Ectodermal cell (in vitro differentiated cells): Measurements from ENCODE around the gene PANK2.

ENCODE experiments used
- H3K27ac ChIP-seq: 2 replicates; pipeline ENCODE4 v1.7.0; 2013; ENCODE audit warnings: mild to moderate bottlenecking, low read depth, low read length; ENCODE audit not compliant: insufficient read depth, poor library complexity, severe bottlenecking
- H3K27me3 ChIP-seq: 2 replicates; pipeline ENCODE4 v1.7.0; 2013; ENCODE audit warnings: mild to moderate bottlenecking, low read length; ENCODE audit not compliant: insufficient read depth, control insufficient read depth, poor library complexity, severe bottlenecking
- H3K36me3 ChIP-seq: one replicate; pipeline ENCODE4 v1.7.0; 2013; ENCODE audit warnings: low read length; ENCODE audit not compliant: control insufficient read depth, insufficient read depth
- H3K4me1 ChIP-seq: one replicate; pipeline ENCODE4 v1.7.0; 2013; ENCODE audit warnings: low read length; ENCODE audit not compliant: control insufficient read depth, insufficient read depth
- H3K4me3 ChIP-seq: 2 replicates; pipeline ENCODE4 v1.7.0; 2013; ENCODE audit warnings: low read depth, low read length, control low read depth; ENCODE audit not compliant: insufficient read depth
- H3K9me3 ChIP-seq: 2 replicates; pipeline ENCODE4 v1.7.0; 2013; ENCODE audit warnings: mild to moderate bottlenecking, low read length, moderate library complexity; ENCODE audit not compliant: control insufficient read depth
- WGBS, 2 experiments: methylation state at CpG; one replicate each; pipeline ENCODE4 v1.1.7; 2013; ENCODE audit warnings: missing lambda C conversion rate in 2 of 2; 5-methylcytosine and 5-hydroxymethylcytosine counted together

PANK2 gene

DNA sequence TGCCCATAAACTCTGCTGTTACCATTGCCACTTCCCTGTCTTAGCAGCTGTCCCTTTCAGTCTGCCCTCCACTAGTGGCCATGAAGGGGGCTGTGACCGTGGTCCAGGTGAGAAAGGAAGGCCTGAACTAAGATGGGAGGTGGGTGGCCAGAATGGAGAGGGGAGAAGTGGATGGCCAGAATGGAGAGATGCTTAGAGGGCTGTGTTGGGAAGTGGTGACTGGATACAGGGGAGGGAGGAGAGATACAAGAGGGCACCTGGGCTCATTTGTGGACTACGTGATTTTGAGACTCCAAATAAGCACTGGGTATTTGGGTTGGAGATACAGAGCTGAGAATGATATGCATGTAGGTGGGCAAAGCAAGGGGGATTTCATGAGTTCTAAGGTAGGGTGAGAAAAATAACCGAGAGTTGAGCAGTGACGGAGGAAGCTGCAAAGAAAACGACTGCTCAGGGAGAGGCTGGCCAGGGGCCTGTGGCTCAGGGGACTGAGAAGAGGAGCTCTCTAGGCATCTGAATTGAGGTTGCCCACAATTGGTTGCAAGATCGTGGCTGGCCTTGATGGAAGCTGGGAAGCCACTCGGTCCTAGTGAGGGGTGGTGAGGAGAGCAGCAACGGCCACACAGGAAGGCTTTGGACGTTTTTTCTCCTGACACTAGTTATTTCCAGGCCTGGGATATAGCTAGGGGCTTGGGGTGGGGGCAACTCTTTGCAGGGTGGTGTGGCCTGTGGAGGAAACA lies 36.9 kb downstream of the PANK2 start:
- H3K4me1 ChIP-seq, result peaks cover 17% of the 10 kb centered on the region
- H3K36me3 ChIP-seq, result peaks cover 5% of the 10 kb centered on the region
- 87 to 88% methylated on average over 9 of the region's 9 CpGs for WGBS, 2 experiments
- no peaks in the 10 kb centered on the region for H3K27me3 ChIP-seq
- peak overlapping the region; percentile 26 for H3K27ac ChIP-seq
- no peak overlapping the region for H3K4me3 ChIP-seq
- no peaks in the 10 kb centered on the region for H3K9me3 ChIP-seq

DNA sequence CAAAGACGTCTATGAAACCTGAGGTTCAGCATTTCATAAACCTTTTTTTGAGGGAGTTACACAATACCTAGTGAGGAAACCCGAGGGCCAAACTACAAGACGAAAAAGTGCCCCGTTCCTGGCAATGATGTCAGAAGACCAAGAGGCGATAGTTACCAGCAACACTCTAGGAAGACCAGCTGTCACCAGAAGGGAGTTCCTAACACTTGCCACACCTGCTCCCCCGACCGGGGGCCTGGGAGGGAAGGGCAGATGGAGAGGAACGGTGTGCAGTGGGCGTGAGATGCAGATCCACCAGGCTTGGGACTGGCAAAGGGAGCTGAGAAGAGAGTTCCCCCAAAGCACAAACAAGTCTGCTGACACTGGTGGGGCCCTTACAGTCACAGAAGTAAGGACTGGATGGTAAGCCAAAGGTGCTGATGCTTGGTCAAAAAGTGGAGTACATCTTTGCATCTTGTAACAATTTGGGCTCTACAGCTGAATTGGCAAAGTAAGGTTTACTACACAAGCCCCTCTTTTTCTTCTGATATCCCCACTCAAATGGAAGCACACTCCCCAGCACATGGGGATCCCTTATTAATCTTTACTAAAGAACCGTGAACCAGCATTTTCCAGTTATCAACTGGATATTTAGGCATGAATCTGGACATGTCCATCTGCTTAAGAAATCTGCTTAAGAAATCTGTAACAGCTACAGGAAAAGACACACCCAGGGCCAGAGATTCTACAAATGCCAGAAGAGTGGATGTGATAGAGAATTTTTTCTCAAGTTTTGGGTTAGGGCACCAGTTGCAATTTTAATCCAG lies 38.5 kb downstream of the PANK2 start:
- Histone ChIP-seq H3K9me3 (no peaks in the 10 kb centered on the region), H3K36me3 (peaks cover 5% of the 10 kb centered on the region), H3K4me1 (peaks cover 17% of the 10 kb centered on the region), H3K4me3 (no peak overlapping the region), H3K27ac (no peak overlapping the region), H3K27me3 (no peaks in the 10 kb centered on the region)
- 84 to 85% methylated on average over 10 of the region's 10 CpGs for WGBS, 2 experiments

DNA sequence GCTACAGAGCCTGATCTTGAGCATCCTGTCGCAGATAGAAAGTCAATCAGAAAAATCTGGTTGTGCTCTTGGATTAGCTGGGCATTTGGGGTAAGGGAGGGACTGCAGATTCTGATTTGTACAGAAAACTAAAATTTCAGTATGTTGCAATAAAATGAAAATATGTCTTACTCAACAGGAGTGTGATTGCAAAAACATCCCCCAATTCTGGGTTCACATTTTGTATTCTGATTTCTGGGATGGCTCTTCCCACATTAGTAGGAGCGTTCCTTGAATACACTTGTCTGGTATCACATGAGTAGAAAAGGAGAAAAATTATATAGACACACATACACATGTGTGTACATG lies 40.5 kb downstream of the PANK2 start:
- Histone ChIP-seq H3K27me3 (no peaks in the 10 kb centered on the region), H3K4me3 (no peak overlapping the region), H3K27ac (no peak overlapping the region), H3K36me3 (peaks cover 11% of the 10 kb centered on the region), H3K4me1 (peaks cover 17% of the 10 kb centered on the region), H3K9me3 (no peaks in the 10 kb centered on the region)
- WGBS, 2 experiments, result 97% methylated on average over 1 to 2 of the region's 2 CpGs

DNA sequence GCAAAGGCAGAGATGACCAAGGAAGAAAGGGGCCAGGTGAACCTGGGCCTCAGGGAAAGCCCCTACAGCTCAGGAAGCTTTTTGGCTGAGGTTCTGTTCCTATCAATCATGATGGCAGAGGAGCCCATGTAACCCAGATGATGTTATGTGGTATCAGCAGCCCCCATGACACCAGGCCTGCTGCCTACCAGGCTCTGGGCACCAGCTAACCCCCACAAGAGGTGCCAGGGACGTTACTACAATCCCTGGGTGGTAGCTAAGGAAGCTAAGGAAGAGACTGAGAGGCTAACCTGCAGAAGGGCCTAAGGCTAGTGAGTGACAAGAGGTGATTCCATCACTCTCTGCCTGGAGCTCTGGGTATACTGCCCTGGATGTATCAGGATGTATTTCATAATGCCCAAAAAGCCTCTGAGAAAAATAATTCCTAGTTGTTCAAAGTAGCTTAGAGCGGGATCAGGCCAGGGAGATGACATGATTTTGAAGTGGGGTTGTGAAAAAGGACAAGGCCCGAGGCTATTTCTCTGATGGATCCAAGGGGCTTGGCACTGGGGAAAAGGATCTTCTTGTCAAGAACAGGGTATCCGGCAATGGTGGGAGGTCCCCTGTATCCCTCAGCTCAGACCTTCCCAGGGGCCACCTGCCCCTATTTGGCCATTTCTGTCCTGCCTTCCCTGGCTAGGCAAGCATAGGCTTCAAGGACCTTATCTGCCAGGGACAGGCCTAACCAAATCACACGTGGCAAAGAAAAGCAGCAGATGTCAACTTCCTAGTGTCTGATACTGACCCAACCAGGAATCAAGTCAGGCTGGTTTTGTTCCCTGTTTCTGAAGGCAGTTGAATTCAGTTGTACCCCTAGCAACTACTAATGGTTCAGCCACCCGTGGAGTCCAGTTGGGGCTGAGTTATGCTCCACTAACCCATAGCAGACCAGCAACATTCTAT lies 41.3 kb downstream of the PANK2 start:
- 81 to 85% methylated on average over 6 of the region's 6 CpGs for WGBS, 2 experiments
- Histone ChIP-seq H3K27me3 (no peaks in the 10 kb centered on the region), H3K9me3 (no peaks in the 10 kb centered on the region), H3K4me3 (no peak overlapping the region), H3K27ac (no peak overlapping the region), H3K36me3 (peaks cover 8% of the 10 kb centered on the region), H3K4me1 (peaks cover 17% of the 10 kb centered on the region)

DNA sequence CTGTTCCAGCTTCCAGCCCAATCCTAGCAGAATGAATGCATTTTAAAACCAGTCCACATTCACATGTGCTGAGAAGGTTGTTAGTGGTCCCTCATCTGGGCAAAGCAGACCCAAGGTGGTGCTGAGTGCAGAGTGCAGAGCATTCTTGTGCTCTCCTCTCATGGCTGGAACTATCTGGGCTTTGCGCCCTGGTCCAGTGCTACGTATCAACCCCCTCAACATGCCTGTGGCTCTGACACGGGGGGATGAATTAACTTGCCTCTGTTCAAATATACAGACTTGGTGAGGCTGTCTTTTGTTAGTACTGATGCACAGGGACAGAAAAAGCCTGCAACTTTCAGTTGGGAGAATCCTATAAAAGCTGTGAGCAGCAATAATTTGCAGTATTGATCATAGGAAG lies 42.5 kb downstream of the PANK2 start:
- Histone ChIP-seq H3K4me1 (peaks cover 9% of the 10 kb centered on the region), H3K4me3 (no peak overlapping the region), H3K27ac (no peak overlapping the region), H3K9me3 (no peaks in the 10 kb centered on the region), H3K27me3 (no peaks in the 10 kb centered on the region), H3K36me3 (peaks cover 8% of the 10 kb centered on the region)
- WGBS, 2 experiments, result 91 to 94% methylated on average over 3 of the region's 3 CpGs

DNA sequence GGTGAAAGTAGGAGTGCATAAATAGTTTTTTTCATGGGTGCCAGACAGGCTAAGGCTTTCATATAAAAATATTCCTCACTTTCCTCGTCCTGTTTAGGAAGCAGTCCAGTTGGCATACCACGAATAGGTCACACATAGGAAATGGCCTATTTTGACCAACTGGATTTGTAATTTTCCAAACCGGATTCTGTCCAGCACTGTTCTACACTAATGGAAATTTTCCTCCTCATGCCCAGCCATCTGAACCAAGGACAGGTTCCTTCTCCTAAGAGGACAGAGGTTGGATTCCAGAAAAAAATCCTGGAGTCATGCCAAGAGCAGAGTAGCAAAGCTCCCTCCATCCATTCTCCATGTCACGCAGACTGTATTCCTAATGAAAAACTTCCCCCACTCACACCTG lies 43.1 kb downstream of the PANK2 start:
- Histone ChIP-seq H3K27ac (no peak overlapping the region), H3K27me3 (no peaks in the 10 kb centered on the region), H3K9me3 (no peaks in the 10 kb centered on the region), H3K4me1 (peaks cover 5% of the 10 kb centered on the region), H3K4me3 (no peak overlapping the region), H3K36me3 (peaks cover 8% of the 10 kb centered on the region)
- 95 to 96% methylated on average over 3 to 4 of the region's 4 CpGs for WGBS, 2 experiments

DNA sequence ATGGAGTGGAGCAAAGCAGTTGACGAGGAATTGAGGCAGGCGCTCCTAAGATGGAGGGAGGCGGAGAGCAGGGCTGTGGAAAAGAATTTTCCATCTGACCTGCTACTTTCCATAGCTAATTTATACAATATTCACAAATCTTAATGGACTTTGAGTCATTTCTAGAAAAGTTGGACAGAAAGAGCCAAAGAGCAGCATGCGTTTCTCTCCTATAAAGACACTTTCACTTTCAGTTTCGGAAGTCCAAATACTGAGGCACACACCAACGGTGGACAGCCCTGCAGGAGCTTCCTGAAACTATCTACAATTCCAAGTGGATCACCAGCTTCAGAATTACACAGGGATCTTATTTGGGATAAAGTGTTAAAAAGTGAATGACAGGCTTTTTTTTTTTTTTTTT lies 43.5 kb downstream of the PANK2 start:
- H3K27ac ChIP-seq, result no peak overlapping the region
- no peaks in the 10 kb centered on the region for H3K27me3 ChIP-seq
- 92 to 96% methylated on average over 5 to 6 of the region's 6 CpGs for WGBS, 2 experiments
- peaks cover 1% of the 10 kb centered on the region for H3K4me1 ChIP-seq
- peaks cover 8% of the 10 kb centered on the region for H3K36me3 ChIP-seq
- H3K4me3 ChIP-seq, result no peak overlapping the region
- H3K9me3 ChIP-seq, result no peaks in the 10 kb centered on the region

DNA sequence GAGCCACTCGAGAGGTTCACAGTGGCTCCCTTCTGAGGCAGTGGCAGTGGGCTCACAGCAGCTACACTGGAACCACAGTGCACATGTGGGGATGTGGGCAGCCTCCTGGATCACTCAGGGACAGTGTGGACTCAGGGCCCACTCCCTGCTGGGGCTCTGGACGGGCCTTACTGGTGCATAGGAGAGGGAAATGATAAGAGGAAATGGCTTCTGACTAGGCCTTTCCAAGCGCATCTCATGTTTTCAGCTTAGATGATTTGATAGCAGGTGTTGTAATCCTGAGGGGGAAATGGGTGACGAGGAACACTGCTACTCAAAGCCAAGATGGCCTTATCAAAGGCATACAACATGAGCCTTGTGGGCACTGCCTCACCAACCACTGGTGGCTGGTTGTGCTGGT lies 44.0 kb downstream of the PANK2 start:
- no peaks in the 10 kb centered on the region for H3K27me3 ChIP-seq
- 94 to 95% methylated on average over 4 of the region's 4 CpGs for WGBS, 2 experiments
- peaks cover 8% of the 10 kb centered on the region for H3K36me3 ChIP-seq
- no peaks in the 10 kb centered on the region for H3K4me1 ChIP-seq
- H3K4me3 ChIP-seq, result no peak overlapping the region
- H3K27ac ChIP-seq, result no peak overlapping the region
- no peaks in the 10 kb centered on the region for H3K9me3 ChIP-seq

DNA sequence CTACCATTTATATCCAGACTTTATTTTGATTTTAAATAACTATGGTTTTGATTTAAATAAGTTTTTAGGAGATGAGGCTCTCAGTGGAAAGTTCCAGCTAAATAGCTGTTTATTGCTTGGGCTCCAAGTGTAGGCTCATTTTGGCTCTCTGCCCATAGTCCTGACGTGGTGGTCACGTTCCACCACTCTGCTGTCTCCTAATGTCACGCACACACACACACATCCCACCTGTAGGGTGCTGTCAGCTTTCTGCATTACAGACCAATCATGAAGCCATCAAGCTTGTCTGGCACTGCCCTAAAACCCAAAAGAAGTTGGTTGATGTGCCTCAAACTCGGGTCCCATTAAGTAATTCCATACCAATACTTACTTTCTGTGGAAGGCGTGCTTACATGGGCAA lies 45.4 kb downstream of the PANK2 start:
- WGBS, 2 experiments, result 93 to 95% methylated on average over 5 of the region's 5 CpGs
- H3K36me3 ChIP-seq, result peaks cover 8% of the 10 kb centered on the region

More for the DNA sequence above, 45.4 kb downstream of the PANK2 start:
- Histone ChIP-seq H3K27me3 (no peaks in the 10 kb centered on the region), H3K27ac (no peak overlapping the region), H3K4me3 (no peak overlapping the region), H3K9me3 (no peaks in the 10 kb centered on the region), H3K4me1 (no peaks in the 10 kb centered on the region)
